ENCODE results near the gene MATN1.

Gene MATN1

GRCh38 chr1:30682396-30683275, 40.7 kb downstream of the MATN1 start:
- no peak for DNase-seq (ENCODE audit: low spot score)

GRCh38 chr1:30681782-30682181, 41.6 kb downstream of the MATN1 start:
- DNase-seq (ENCODE audit: low spot score), result no peak

GRCh38 chr1:30680879-30681278, 42.5 kb downstream of the MATN1 start:
- no peak for DNase-seq (ENCODE audit: low spot score)

GRCh38 chr1:30680429-30680828, 43.0 kb downstream of the MATN1 start:
- DNase-seq (ENCODE audit: low spot score), result no peak

GRCh38 chr1:30679976-30680305, 43.4 kb downstream of the MATN1 start:
- DNase-seq (ENCODE audit: low spot score), result no peak

GRCh38 chr1:30679201-30679975, 44.0 kb downstream of the MATN1 start:
- DNase-seq (ENCODE audit: low spot score), result no peak

- DNase-seq (ENCODE audit: low spot score), result no peak
These were observed 45.2 kb downstream of the MATN1 start for GRCh38 chr1:30678209-30678608.

- no peak for DNase-seq (ENCODE audit: low spot score)
These were observed 45.9 kb downstream of the MATN1 start for GRCh38 chr1:30677471-30677870.

- DNase-seq (ENCODE audit: low spot score), result no peak
These were observed 47.6 kb downstream of the MATN1 start for GRCh38 chr1:30675761-30676160.

- no peak for DNase-seq (ENCODE audit: low spot score)
These were observed 48.1 kb downstream of the MATN1 start for GRCh38 chr1:30675289-30675688.

- DNase-seq (ENCODE audit: low spot score), result no peak
These were observed 50.0 kb downstream of the MATN1 start for GRCh38 chr1:30673395-30673794.

GRCh38 chr1:30672661-30673060, 50.7 kb downstream of the MATN1 start:
- DNase-seq (ENCODE audit: low spot score), result no peak

GRCh38 chr1:30670240-30671060, 52.9 kb downstream of the MATN1 start:
- no peak for DNase-seq (ENCODE audit: low spot score)

GRCh38 chr1:30668546-30669327, 54.6 kb downstream of the MATN1 start:
- no peak for DNase-seq (ENCODE audit: low spot score)

GRCh38 chr1:30668024-30668423, 55.4 kb downstream of the MATN1 start:
- no peak for DNase-seq (ENCODE audit: low spot score)

GRCh38 chr1:30666756-30667273, 56.6 kb downstream of the MATN1 start:
- DNase-seq (ENCODE audit: low spot score), result no peak

GRCh38 chr1:30665216-30666010, 58.0 kb downstream of the MATN1 start:
- DNase-seq (ENCODE audit: low spot score), result no peak

- DNase-seq (ENCODE audit: low spot score), result no peak
These were observed 59.2 kb downstream of the MATN1 start for GRCh38 chr1:30664103-30664755.

GRCh38 chr1:30663596-30664091, 59.7 kb downstream of the MATN1 start:
- DNase-seq (ENCODE audit: low spot score), result no peak

- no peak for DNase-seq (ENCODE audit: low spot score)
These were observed 61.0 kb downstream of the MATN1 start for GRCh38 chr1:30662291-30662840.
